GM19328 (cell line): ENCODE measurements around the gene USP11.
A peak's percentile ranks its signal among the peaks of the same experiment; 100 is the strongest.

Experiments
- ATAC-seq: cut with Tn5 transposase; IDR thresholded peaks from one replicate; pipeline ENCODE4 v1.9.1; 2021; ENCODE audit warnings: mild to moderate bottlenecking, moderate library complexity; ENCODE audit not compliant: unreplicated experiment

Gene USP11

GRCh38 chrX:47224266-47224895, 8.4 kb upstream of the USP11 start:
- no peak for ATAC-seq

GRCh38 chrX:47224896-47225290, 7.9 kb upstream of the USP11 start:
- no peak for ATAC-seq

- ATAC-seq = no peak
Measured at GRCh38 chrX:47226071-47226470, 6.7 kb upstream of the USP11 start.

- ATAC-seq = no peak
Measured at GRCh38 chrX:47226531-47227333, 6.1 kb upstream of the USP11 start.

GRCh38 chrX:47227334-47227583, 5.5 kb upstream of the USP11 start:
- no peak for ATAC-seq

- no peak for ATAC-seq
Measured at GRCh38 chrX:47228550-47229270, 4.1 kb upstream of the USP11 start.

GRCh38 chrX:47229427-47229826, 3.4 kb upstream of the USP11 start:
- no peak for ATAC-seq

GRCh38 chrX:47230136-47230868, 2.5 kb upstream of the USP11 start:
- ATAC-seq = no peak

- no peak for ATAC-seq
Measured at GRCh38 chrX:47231167-47231566, 1.6 kb upstream of the USP11 start.

GRCh38 chrX:47232197-47232802, 509 bp upstream of the USP11 start:
- no peak for ATAC-seq

- ATAC-seq = peak; percentile 80
Measured at GRCh38 chrX:47233333-47234113, 714 bp downstream of the USP11 start.

GRCh38 chrX:47234583-47234982, 1.8 kb downstream of the USP11 start:
- ATAC-seq = no peak

GRCh38 chrX:47235691-47236103, 2.9 kb downstream of the USP11 start:
- ATAC-seq = no peak

GRCh38 chrX:47239199-47239598, 6.4 kb downstream of the USP11 start:
- no peak for ATAC-seq

GRCh38 chrX:47239898-47240545, 7.2 kb downstream of the USP11 start:
- ATAC-seq = no peak

GRCh38 chrX:47240619-47241018, 7.8 kb downstream of the USP11 start:
- no peak for ATAC-seq

GRCh38 chrX:47241201-47242011, 8.6 kb downstream of the USP11 start:
- no peak for ATAC-seq

- no peak for ATAC-seq
Measured at GRCh38 chrX:47242321-47242720, 9.5 kb downstream of the USP11 start.

GRCh38 chrX:47243351-47243750, 10.5 kb downstream of the USP11 start:
- no peak for ATAC-seq
